GM12878 (cell line): Measurements from ENCODE around the gene UVRAG. TPM values are rescaled to one million over a fixed set of nuclear protein-coding genes. Genes with fewer than 3 reads are reported as not detected.

ENCODE experiments used
- ATAC-seq: fragments of 200-7000 bp; cut with Tn5 transposase; 3 replicates; pipeline ENCODE4 v1.9.1; 2020; ENCODE audit warnings: mild to moderate bottlenecking, moderate library complexity
- BruUV-seq: library from RNA; stranded (reverse); fragments of 400-500 nt; replicated peaks from 2 replicates; lab custom pipeline; 2021; lab: Mats Ljungman, UMichigan
- CTCF ChIA-PET: fragments of 300-600 bp; sonication (Branson Sonifier 250); formaldehyde crosslinking; extraction: SDS; loops from one replicate; lab custom pipeline; 2021; ENCODE audit warnings: inconsistent platforms; lab: Yijun Ruan, JAX
- POLR2A ChIA-PET: fragments of 350-600 bp; formaldehyde crosslinking; extraction: SDS; loops from one replicate; lab custom pipeline; 2021; ENCODE audit warnings: inconsistent platforms; lab: Charles Lee
- RAD21 ChIA-PET: fragments of 300-600 bp; sonication (Branson Sonifier 250); formaldehyde crosslinking; loops from one replicate; lab custom pipeline; 2023; ENCODE audit warnings: antibody characterized with exemption; ENCODE audit not compliant: unreplicated experiment; lab: Charles Lee
- SMC1A ChIA-PET: fragments of 300-600 bp; sonication (Branson Sonifier 250); formaldehyde crosslinking; loops from one replicate; lab custom pipeline; 2023; ENCODE audit not compliant: unreplicated experiment, uncharacterized antibody; lab: Charles Lee
- DNase-seq: peaks from one replicate; pipeline ENCODE4 v3.0.0-alpha.2; 2011; ENCODE audit warnings: low read depth, low spot score
- FAIRE-seq: peaks from 3 replicates; lab custom pipeline; 2011; peaks lifted over from hg19 to GRCh38; lab: Jason Lieb, UNC
- H2AFZ ChIP-seq: 2 replicates; pipeline ENCODE4 v1.6.0; 2011; ENCODE audit warnings: low read depth, low read length, control low read depth; ENCODE audit not compliant: control insufficient read depth
- H3K27ac ChIP-seq: 2 replicates; pipeline ENCODE4 v1.5.1; 2011; ENCODE audit warnings: control low read depth; ENCODE audit not compliant: control insufficient read depth, insufficient read depth
- H3K27me3 ChIP-seq, 2 experiments: replicated peaks in 1 of 2; 2 replicates each; pipeline versions ENCODE4 v1.6.0 to v1.6.1; 2011; ENCODE audit warnings: low read length in 1 of 2; ENCODE audit not compliant: control insufficient read depth in 2 of 2, insufficient read depth in 2 of 2
- H3K36me3 ChIP-seq, 2 experiments: 2 replicates each; pipeline ENCODE4 v1.5.1; 2011; ENCODE audit warnings: low read length in 1 of 2; ENCODE audit not compliant: control insufficient read depth in 2 of 2, insufficient read depth in 2 of 2
- H3K4me1 ChIP-seq: 2 replicates; pipeline ENCODE4 v1.6.1; 2011; ENCODE audit warnings: mild to moderate bottlenecking, low read length, moderate library complexity, mixed read lengths; ENCODE audit not compliant: control insufficient read depth, insufficient read depth
- H3K4me2 ChIP-seq: 2 replicates; pipeline ENCODE4 v1.6.0; 2011; ENCODE audit warnings: control low read depth; ENCODE audit not compliant: control insufficient read depth, insufficient read depth
- H3K4me3 ChIP-seq: fragments of 200-600 bp; sonication (generic); 2 replicates; pipeline ENCODE4 v1.5.1; 2016
- H3K79me2 ChIP-seq: 2 replicates; pipeline ENCODE4 v1.6.0; 2011; ENCODE audit warnings: low read length; ENCODE audit not compliant: control insufficient read depth, insufficient read depth
- H3K9ac ChIP-seq: 2 replicates; pipeline ENCODE4 v1.8.0; 2011; ENCODE audit warnings: low read length, control low read depth, mixed read lengths; ENCODE audit not compliant: control insufficient read depth, insufficient read depth
- H3K9me3 ChIP-seq: replicated peaks from 3 replicates; pipeline ENCODE4 v1.5.1; 2011; ENCODE audit warnings: mild to moderate bottlenecking, low read length; ENCODE audit not compliant: control insufficient read depth, insufficient read depth
- H4K20me1 ChIP-seq: 2 replicates; pipeline ENCODE4 v1.6.0; 2011; ENCODE audit not compliant: control insufficient read depth, insufficient read depth
- ASH2L ChIP-seq: fragments of 300-600, 200-600 bp; sonication (generic); IDR thresholded peaks from 2 replicates; pipeline ENCODE4 v1.6.1; 2017; ENCODE audit warnings: low read depth, mild to moderate bottlenecking, borderline replicate concordance
- CHD2 ChIP-seq: IDR thresholded peaks from 2 replicates; pipeline ENCODE4 v1.6.1; 2011; ENCODE audit warnings: low read depth, low read length, improper control_type of control experiment, borderline replicate concordance
- CUX1 ChIP-seq: IDR thresholded peaks from 2 replicates; pipeline ENCODE4 v1.6.1; 2012; ENCODE audit warnings: improper control_type of control experiment, low read depth, low read length; ENCODE audit not compliant: insufficient replicate concordance
- EP300 ChIP-seq, 2 experiments: fragments of 150-350 bp in 1 of 2; IDR thresholded peaks; 2 replicates each; pipeline ENCODE4 v1.6.1; 2011 to 2012; ENCODE audit warnings: low read depth in 2 of 2, low read length in 2 of 2, borderline replicate concordance in 1 of 2, improper control_type of control experiment in 1 of 2, inconsistent platforms in 1 of 2; ENCODE audit not compliant: control insufficient read depth in 1 of 2
- IKZF1 ChIP-seq: fragments of 450-650 bp; conservative IDR thresholded peaks from 2 replicates; pipeline ENCODE4 v1.6.1; 2017; ENCODE audit warnings: antibody characterized with exemption, mild to moderate bottlenecking
- MTA3 ChIP-seq: IDR thresholded peaks from 2 replicates; pipeline ENCODE4 v1.6.1; 2012; ENCODE audit warnings: low read length, inconsistent platforms, borderline replicate concordance
- PML ChIP-seq: IDR thresholded peaks from 2 replicates; pipeline ENCODE4 v1.6.1; 2012; ENCODE audit warnings: low read length, inconsistent platforms
- RELA ChIP-seq: fragments of 450-650 bp; IDR thresholded peaks from 2 replicates; pipeline ENCODE4 v1.8.0; 2014; ENCODE audit warnings: borderline replicate concordance; ENCODE audit not compliant: partially characterized antibody
- SREBF2 ChIP-seq: IDR thresholded peaks from 2 replicates; pipeline ENCODE4 v1.6.1; 2012; ENCODE audit warnings: mild to moderate bottlenecking, low read length
- SUPT20H ChIP-seq: IDR thresholded peaks from 2 replicates; pipeline ENCODE4 v1.6.1; 2011; ENCODE audit warnings: low read depth, mild to moderate bottlenecking, low read length, moderate library complexity, borderline replicate concordance; ENCODE audit not compliant: control insufficient read depth
- ZBTB4 ChIP-seq: fragments of 450-650 bp; formaldehyde crosslinking; IDR thresholded peaks from 2 replicates; pipeline ENCODE4 v1.4.0; 2022; ENCODE audit warnings: mild to moderate bottlenecking, moderate library complexity
- WGBS: methylation state at CpG from one replicate; pipeline ENCODE4 v1.1.6; 2016; ENCODE audit warnings: low lambda C conversion rate; ENCODE audit not compliant: insufficient replicate concordance, insufficient coverage; ENCODE audit errors: missing lambda C conversion rate; 5-methylcytosine and 5-hydroxymethylcytosine counted together
- in situ Hi-C: fragments of 300-500 bp; cut with MboI; formaldehyde crosslinking; loops from 9 replicates; pipeline ENCODE4 v1.14.3; 2018; ENCODE audit warnings: mixed read lengths
- intact Hi-C: fragments of 100-400 bp; cut with micrococcal nuclease; formaldehyde crosslinking; loops from one replicate; pipeline ENCODE4 v1.14.2; 2022; ENCODE audit not compliant: unreplicated experiment
- polyA plus RNA-seq, 11 experiments: library from polyadenylated mRNA; depleted of rRNA in 4 of 11; unstranded in 6 of 11; stranded (reverse) in 5 of 11; fragments of >200 nt; fragmentation: Nextera tagmentation in 4 of 11; fragmentation: Illumina TruSeq in 1 of 11; extraction: Ambion mirVana in 4 of 11; extraction: Trizol in 1 of 11; gene quantifications; 1 replicate in 1 of 11; 2 replicates in 10 of 11; pipeline versions ENCODE4 v1.2.1 to v1.2.3, GENCODE V29; 2011 to 2016; ENCODE audit warnings: inconsistent platforms in 2 of 11, missing spikeins in 2 of 11, low read depth in 1 of 11
- total RNA-seq, 4 experiments: library from RNA; depleted of rRNA in 3 of 4; stranded (reverse); fragments of >200 nt in 3 of 4; fragmentation: Illumina TruSeq in 1 of 4; extraction: Trizol in 1 of 4; gene quantifications; 2 replicates each; pipeline versions ENCODE4 v1.2.1 to v1.2.3, GENCODE V29; 2013 to 2021

UVRAG gene
- total and polyA plus RNA-seq, 10 of the 15 experiments (the other 5 are each of a cell fraction or from before 2014, with no cell fraction given): 7.0 to 43.4 (median 37.0) TPM

GRCh38 chr11:75777461-75778110 lies 37.4 kb upstream of the UVRAG start:
- POLR2A ChIA-PET: interaction anchor here (5.9 kb wide), 1 partner anchor 9 kb away, joined by 27 read pairs; no protein-coding TSS in a partner anchor
- H3K4me3 ChIP-seq: no peak overlapping the region
- no peak for TF ChIP-seq CUX1
- no peak for TF ChIP-seq ASH2L
- no peak for TF ChIP-seq IKZF1
- TF ChIP-seq PML: no peak
- no peak for TF ChIP-seq RELA
- no peak for TF ChIP-seq SREBF2
- TF ChIP-seq ZBTB4 (CRISPR knock-in tag): no peak
- no peak for TF ChIP-seq CHD2
- TF ChIP-seq MTA3: no peak
- no peak for TF ChIP-seq EP300 (IDR thresholded peaks at IDR 0.05; ENCODE audit: borderline replicate concordance in 1 of 2, control insufficient read depth in 1 of 2, low read depth in 2 of 2, low read length in 2 of 2)
- no peak for TF ChIP-seq SUPT20H

More at GRCh38 chr11:75777461-75778110, 37.4 kb upstream of the UVRAG start:
- Histone ChIP-seq H3K27me3 (no peaks in the 10 kb centered on the region), H3K27ac (no peak overlapping the region), H3K4me1 (peaks cover 25% of the 10 kb centered on the region), H3K9me3 (no peaks in the 10 kb centered on the region), H3K4me2 (no peak overlapping the region), H3K79me2 (no peaks in the 10 kb centered on the region; the same call in 1 of the 2 replicates), H3K36me3 (no peaks in the 10 kb centered on the region), H3K9ac (no peak overlapping the region), H4K20me1 (no peaks in the 10 kb centered on the region), H2AFZ (no peak overlapping the region)
- no TSS peak for BruUV-seq
- SMC1A ChIA-PET: interaction anchor here (1.2 kb wide), 1 partner anchor 24 kb away, joined by 3 read pairs; no protein-coding TSS in a partner anchor
- RAD21 ChIA-PET: interaction anchor here (0.6 to 1.6 kb wide), 4 partner anchors 9 to 430 kb away, joined by 3 to 4 read pairs (median 3); no protein-coding TSS in a partner anchor
- CTCF ChIA-PET: interaction anchor here (0.6 to 6.0 kb wide), 3 partner anchors 9 to 435 kb away, joined by 3 to 44 read pairs (median 6); no protein-coding TSS in a partner anchor
- in situ Hi-C loops (no loop called here), intact Hi-C loops (no loop called here)
- no peak for ATAC-seq
- DNase-seq: no peak
- FAIRE-seq: no peak
- WGBS: 78% methylated on average over 13 of the region's 13 CpGs
